ENCODE measurements around the gene LSMEM2. TPM values are rescaled to one million over a fixed set of nuclear protein-coding genes. Genes with fewer than 3 reads are reported as not detected.

Gene LSMEM2
- total RNA-seq, 1 experiment from 2014 or later: 0.57 TPM

DNA sequence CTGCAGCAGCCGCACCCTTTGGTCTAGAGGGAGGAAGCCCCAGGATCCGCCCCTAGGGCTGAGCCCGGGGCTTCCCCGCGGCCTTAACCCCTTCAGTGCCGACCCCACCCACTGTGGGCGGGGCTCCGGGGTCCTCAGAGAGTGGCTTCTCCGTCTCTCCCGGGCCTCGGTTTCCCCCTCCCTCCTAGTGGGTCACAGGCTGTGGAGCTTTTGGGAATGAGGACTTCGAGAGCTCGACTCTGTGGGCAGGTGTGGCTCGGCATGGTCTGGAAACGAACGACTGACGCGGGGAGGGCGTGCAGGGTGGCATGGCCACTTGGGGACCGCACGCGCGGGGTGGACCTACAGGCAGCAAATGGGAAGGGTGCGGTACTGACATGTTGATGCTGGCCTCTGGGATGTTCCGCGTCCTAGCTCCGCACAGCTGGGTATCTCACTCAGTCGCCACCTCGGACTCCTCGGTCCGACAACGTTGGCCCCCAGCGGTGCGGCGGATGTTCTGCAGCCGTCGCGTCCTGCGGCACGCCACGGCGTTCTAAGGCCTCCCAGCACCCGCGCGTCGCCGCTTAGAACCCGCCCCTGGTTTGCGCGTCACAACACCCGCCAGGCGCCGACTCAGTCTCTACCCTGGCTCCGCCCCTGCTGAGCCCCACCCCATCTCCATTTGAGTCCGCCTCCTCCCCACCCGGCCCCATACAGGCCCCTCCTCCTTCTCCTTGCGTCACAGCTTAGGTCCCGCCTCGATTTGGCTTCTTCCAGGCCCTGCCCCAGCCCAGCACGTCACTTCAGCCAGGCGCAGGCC, 20.1 kb downstream of the LSMEM2 start, which contains the start of the genes HYAL3 and NAA80 (continued):
- TF ChIP-seq NFYB (CRISPR knock-in tag; conservative IDR thresholded peaks at IDR 0.05; ENCODE audit: low read depth): 0 out of 2 replicates have a peak, but pooled peaks have one; percentile 33
- TF ChIP-seq ZBTB21 (CRISPR knock-in tag; IDR thresholded peaks at IDR 0.05; ENCODE audit: borderline replicate concordance): no peak
- TF ChIP-seq, protein P1, sequence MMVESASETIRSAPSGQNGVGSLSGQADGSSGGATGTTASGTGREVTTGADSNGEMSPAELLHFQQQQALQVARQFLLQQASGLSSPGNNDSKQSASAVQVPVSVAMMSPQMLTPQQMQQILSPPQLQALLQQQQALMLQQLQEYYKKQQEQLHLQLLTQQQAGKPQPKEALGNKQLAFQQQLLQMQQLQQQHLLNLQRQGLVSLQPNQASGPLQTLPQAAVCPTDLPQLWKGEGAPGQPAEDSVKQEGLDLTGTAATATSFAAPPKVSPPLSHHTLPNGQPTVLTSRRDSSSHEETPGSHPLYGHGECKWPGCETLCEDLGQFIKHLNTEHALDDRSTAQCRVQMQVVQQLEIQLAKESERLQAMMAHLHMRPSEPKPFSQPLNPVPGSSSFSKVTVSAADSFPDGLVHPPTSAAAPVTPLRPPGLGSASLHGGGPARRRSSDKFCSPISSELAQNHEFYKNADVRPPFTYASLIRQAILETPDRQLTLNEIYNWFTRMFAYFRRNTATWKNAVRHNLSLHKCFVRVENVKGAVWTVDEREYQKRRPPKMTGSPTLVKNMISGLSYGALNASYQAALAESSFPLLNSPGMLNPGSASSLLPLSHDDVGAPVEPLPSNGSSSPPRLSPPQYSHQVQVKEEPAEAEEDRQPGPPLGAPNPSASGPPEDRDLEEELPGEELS (CRISPR knock-in tag; IDR thresholded peaks at IDR 0.05): 0 out of 2 replicates have a peak, but pooled peaks have one; percentile 62
- TF ChIP-seq, protein P2, sequence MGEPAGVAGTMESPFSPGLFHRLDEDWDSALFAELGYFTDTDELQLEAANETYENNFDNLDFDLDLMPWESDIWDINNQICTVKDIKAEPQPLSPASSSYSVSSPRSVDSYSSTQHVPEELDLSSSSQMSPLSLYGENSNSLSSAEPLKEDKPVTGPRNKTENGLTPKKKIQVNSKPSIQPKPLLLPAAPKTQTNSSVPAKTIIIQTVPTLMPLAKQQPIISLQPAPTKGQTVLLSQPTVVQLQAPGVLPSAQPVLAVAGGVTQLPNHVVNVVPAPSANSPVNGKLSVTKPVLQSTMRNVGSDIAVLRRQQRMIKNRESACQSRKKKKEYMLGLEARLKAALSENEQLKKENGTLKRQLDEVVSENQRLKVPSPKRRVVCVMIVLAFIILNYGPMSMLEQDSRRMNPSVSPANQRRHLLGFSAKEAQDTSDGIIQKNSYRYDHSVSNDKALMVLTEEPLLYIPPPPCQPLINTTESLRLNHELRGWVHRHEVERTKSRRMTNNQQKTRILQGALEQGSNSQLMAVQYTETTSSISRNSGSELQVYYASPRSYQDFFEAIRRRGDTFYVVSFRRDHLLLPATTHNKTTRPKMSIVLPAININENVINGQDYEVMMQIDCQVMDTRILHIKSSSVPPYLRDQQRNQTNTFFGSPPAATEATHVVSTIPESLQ (CRISPR knock-in tag; IDR thresholded peaks at IDR 0.05): no peak
- TF ChIP-seq ETV6 (CRISPR knock-in tag; IDR thresholded peaks at IDR 0.05): peak; percentile 65; the same call in 1 of the 2 replicates
- TF ChIP-seq TEAD4 (CRISPR knock-in tag; IDR thresholded peaks at IDR 0.05): no peak
- TF ChIP-seq PREB (CRISPR knock-in tag; IDR thresholded peaks at IDR 0.05; ENCODE audit: borderline replicate concordance): 0 out of 2 replicates have a peak, but pooled peaks have one; percentile 38
- TF ChIP-seq NR3C1 (CRISPR knock-in tag; conservative IDR thresholded peaks at IDR 0.05; ENCODE audit: low read depth): no peak
- peak; percentile 34; the same call in 1 of the 2 replicates for TF ChIP-seq MAX (CRISPR knock-in tag; IDR thresholded peaks at IDR 0.05)
- no peak for TF ChIP-seq SMAD4 (CRISPR knock-in tag; IDR thresholded peaks at IDR 0.05)
- TF ChIP-seq SMAD3 (CRISPR knock-in tag; IDR thresholded peaks at IDR 0.05; ENCODE audit: borderline replicate concordance): no peak; the same call in 1 of the 2 replicates
- no peak for TF ChIP-seq NFE2L1 (CRISPR knock-in tag; IDR thresholded peaks at IDR 0.05)
- TF ChIP-seq GABPB1 (CRISPR knock-in tag; IDR thresholded peaks at IDR 0.05): 0 out of 2 replicates have a peak, but pooled peaks have one; percentile 35
- TF ChIP-seq, protein P3, sequence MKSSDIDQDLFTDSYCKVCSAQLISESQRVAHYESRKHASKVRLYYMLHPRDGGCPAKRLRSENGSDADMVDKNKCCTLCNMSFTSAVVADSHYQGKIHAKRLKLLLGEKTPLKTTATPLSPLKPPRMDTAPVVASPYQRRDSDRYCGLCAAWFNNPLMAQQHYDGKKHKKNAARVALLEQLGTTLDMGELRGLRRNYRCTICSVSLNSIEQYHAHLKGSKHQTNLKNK (CRISPR knock-in tag; IDR thresholded peaks at IDR 0.05): no peak
- TF ChIP-seq ZNF671 (CRISPR knock-in tag; IDR thresholded peaks at IDR 0.05): no peak
- TF ChIP-seq ZNF416 (CRISPR knock-in tag; IDR thresholded peaks at IDR 0.05): peak; percentile 73; the same call in 1 of the 2 replicates
- TF ChIP-seq GTF2I (CRISPR knock-in tag; conservative IDR thresholded peaks at IDR 0.05): no peak
- TF ChIP-seq E2F5 (CRISPR knock-in tag; IDR thresholded peaks at IDR 0.05): 0 out of 2 replicates have a peak, but pooled peaks have one; percentile 20
- no peak for TF ChIP-seq IRF2 (CRISPR knock-in tag; IDR thresholded peaks at IDR 0.05; ENCODE audit: borderline replicate concordance, low read depth)

DNA sequence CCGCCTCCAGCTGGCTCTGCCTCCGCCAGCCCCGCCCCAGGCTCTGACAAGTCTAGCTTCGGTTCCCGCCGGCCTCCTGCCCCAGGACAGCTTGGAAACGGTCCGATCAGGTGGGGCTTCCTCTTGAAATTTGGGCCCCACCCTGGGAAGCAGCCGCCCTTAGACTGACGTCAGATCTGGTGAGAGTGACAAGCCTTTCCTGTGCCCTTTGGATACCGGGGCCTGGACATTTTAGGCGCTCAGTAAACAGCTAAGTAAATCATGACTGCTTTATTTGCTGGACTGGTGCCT, 20.7 kb downstream of the LSMEM2 start:
- Mint-ChIP-seq H3K27me3 (ENCODE audit: low read depth) (no peaks in the 10 kb centered on the region; the same call in 1 of the 2 replicates), H3K4me1 (peaks cover 22% of the 10 kb centered on the region), H3K36me3 (0 out of 2 replicates have a peak, but pooled peaks cover under 1% of the 10 kb centered on the region), H3K27ac (peak overlapping the region; percentile 82), H3K9me3 (0 out of 2 replicates have a peak, but pooled peaks cover 1% of the 10 kb centered on the region), H3K4me3 (peak overlapping the region; percentile 97)
- ChIA-PET CTCF (interaction anchor here (0.6 to 5.9 kb wide), 20 partner anchors 15 to 312 kb away, joined by 3 to 95 read pairs (median 4); partner anchors contain the start of genes CISH and HYAL2), POLR2A (interaction anchor here (0.5 to 1.4 kb wide), 7 partner anchors 18 to 51 kb away, joined by 3 to 8 read pairs (median 4); partner anchors contain the start of genes CYB561D2, HYAL2 and NPRL2)
- DNase-seq (ENCODE audit: low spot score): no peak
- TF ChIP-seq GTF2I (CRISPR knock-in tag; conservative IDR thresholded peaks at IDR 0.05) (no peak), GABPB1 (CRISPR knock-in tag; IDR thresholded peaks at IDR 0.05) (peak; percentile 33; the same call in 1 of the 2 replicates)
- ATAC-seq: no peak

All from WTC11 (cell line).